NB4 (cell line): ENCODE results near the gene TNFRSF1A.

Source experiments
- MAX ChIP-seq: IDR thresholded peaks from 2 replicates; pipeline ENCODE4 v1.6.1; 2011; ENCODE audit warnings: low read depth, low read length
- MYC ChIP-seq: IDR thresholded peaks from 2 replicates; pipeline ENCODE4 v1.6.1; 2011; ENCODE audit warnings: low read depth, low read length
- POLR2A ChIP-seq: IDR thresholded peaks from 2 replicates; pipeline ENCODE4 v1.6.1; 2011; ENCODE audit warnings: mild to moderate bottlenecking; ENCODE audit not compliant: insufficient read length; ENCODE audit errors: extremely low read depth
- TF ChIP-seq, protein P1 (sequence below): IDR thresholded peaks from one replicate; pipeline ENCODE4 v1.5.1; 2012; ENCODE audit warnings: low read depth, low read length

DNA sequence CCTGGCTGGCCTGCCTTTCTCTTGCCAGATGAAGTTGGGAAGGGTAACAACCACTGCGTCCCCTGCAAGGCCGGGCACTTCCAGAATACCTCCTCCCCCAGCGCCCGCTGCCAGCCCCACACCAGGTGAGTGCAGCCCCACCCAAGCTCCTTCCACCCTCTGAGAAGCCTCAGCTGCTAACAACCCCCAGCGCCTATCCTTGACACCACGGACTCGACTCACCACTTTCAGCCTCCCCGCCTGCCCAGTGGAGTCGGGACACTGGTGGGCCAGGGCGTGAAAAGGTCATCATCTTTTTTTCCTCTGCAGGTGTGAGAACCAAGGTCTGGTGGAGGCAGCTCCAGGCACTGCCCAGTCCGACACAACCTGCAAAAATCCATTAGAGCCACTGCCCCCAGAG is 44.2 kb upstream of the TNFRSF1A start:
- TF ChIP-seq, protein P1, sequence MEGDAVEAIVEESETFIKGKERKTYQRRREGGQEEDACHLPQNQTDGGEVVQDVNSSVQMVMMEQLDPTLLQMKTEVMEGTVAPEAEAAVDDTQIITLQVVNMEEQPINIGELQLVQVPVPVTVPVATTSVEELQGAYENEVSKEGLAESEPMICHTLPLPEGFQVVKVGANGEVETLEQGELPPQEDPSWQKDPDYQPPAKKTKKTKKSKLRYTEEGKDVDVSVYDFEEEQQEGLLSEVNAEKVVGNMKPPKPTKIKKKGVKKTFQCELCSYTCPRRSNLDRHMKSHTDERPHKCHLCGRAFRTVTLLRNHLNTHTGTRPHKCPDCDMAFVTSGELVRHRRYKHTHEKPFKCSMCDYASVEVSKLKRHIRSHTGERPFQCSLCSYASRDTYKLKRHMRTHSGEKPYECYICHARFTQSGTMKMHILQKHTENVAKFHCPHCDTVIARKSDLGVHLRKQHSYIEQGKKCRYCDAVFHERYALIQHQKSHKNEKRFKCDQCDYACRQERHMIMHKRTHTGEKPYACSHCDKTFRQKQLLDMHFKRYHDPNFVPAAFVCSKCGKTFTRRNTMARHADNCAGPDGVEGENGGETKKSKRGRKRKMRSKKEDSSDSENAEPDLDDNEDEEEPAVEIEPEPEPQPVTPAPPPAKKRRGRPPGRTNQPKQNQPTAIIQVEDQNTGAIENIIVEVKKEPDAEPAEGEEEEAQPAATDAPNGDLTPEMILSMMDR, result no peak
- TF ChIP-seq POLR2A (no peak), MAX (no peak), MYC (no peak)
